Testis (tissue), 2 donors: ENCODE data around the gene RYR1.

ENCODE experiments used
- CTCF ChIP-seq, 3 experiments: fragments of 450-650 bp in 2 of 3; fragments of 200-600 bp in 1 of 3; sonication (generic) in 1 of 3; IDR thresholded peaks; one replicate each; pipeline ENCODE4 v1.5.1; 2016 to 2019; ENCODE audit warnings: antibody characterized with exemption in 3 of 3, mild to moderate bottlenecking in 2 of 3, moderate library complexity in 1 of 3
- POLR2A ChIP-seq: fragments of 450-650 bp; IDR thresholded peaks from one replicate; pipeline ENCODE4 v1.6.1; 2017; ENCODE audit warnings: antibody characterized with exemption, mild to moderate bottlenecking, moderate library complexity

- no peak for TF ChIP-seq CTCF (IDR thresholded peaks at IDR 0.05)
- TF ChIP-seq POLR2A, result no peak
Observed at GRCh38 chr19:38507551-38508127, 74.1 kb downstream of the RYR1 start.
